Spleen (tissue), 11 donors: ENCODE results near the gene FAM20C. TPM values are rescaled to one million over a fixed set of nuclear protein-coding genes. Genes with fewer than 3 reads are reported as not detected.

Experiments
- DNase-seq: peaks from one replicate; pipeline ENCODE4 v3.0.0-alpha.2; 2020
- H3K27ac ChIP-seq, 8 donors: fragments of 200-600 bp; sonication (generic) in 7 of 8; 1 replicate in 4 of 8; 2 replicates in 4 of 8; pipeline versions ENCODE4 v1.5.0 to v1.8.0; 2016 to 2021; ENCODE audit warnings: inconsistent platforms in 4 of 8, mild to moderate bottlenecking in 4 of 8, moderate library complexity in 1 of 8
- H3K27me3 ChIP-seq, 7 donors: fragments of 200-600 bp; sonication (generic) in 6 of 7; replicated peaks in 1 of 7; 1 replicate in 4 of 7; 2 replicates in 3 of 7; pipeline versions ENCODE4 v1.5.0 to v1.8.0; 2016 to 2021; ENCODE audit warnings: inconsistent platforms in 3 of 7, mild to moderate bottlenecking in 1 of 7
- H3K36me3 ChIP-seq, 6 donors: fragments of 200-600 bp; sonication (generic) in 5 of 6; 1 replicate in 4 of 6; 2 replicates in 2 of 6; pipeline versions ENCODE4 v1.5.0 to v1.8.0; 2016 to 2021; ENCODE audit warnings: inconsistent platforms in 2 of 6
- H3K4me1 ChIP-seq, 6 donors: fragments of 200-600 bp; sonication (generic) in 5 of 6; 1 replicate in 3 of 6; 2 replicates in 3 of 6; pipeline versions ENCODE4 v1.5.0 to v1.8.0; 2016 to 2021; ENCODE audit warnings: inconsistent platforms in 3 of 6
- H3K4me3 ChIP-seq, 8 donors: fragments of 200-600 bp; sonication (generic) in 7 of 8; 1 replicate in 4 of 8; 2 replicates in 4 of 8; pipeline versions ENCODE4 v1.5.0 to v1.8.0; 2016 to 2021; ENCODE audit warnings: inconsistent platforms in 4 of 8, mild to moderate bottlenecking in 4 of 8, moderate library complexity in 2 of 8
- H3K9me3 ChIP-seq, 8 donors: fragments of 200-600 bp; sonication (generic) in 7 of 8; 1 replicate in 4 of 8; 2 replicates in 4 of 8; pipeline versions ENCODE4 v1.5.0 to v1.8.0; 2016 to 2021; ENCODE audit warnings: inconsistent platforms in 4 of 8
- POLR2A ChIP-seq, 3 donors: fragments of 450-650 bp; IDR thresholded peaks; one replicate each; pipeline ENCODE4 v1.5.1; 2017; ENCODE audit warnings: antibody characterized with exemption in 3 of 3, mild to moderate bottlenecking in 1 of 3
- POLR2AphosphoS5 ChIP-seq, 3 donors: sonication (generic); formaldehyde crosslinking; IDR thresholded peaks; one replicate each; pipeline ENCODE4 v1.5.1; 2017; ENCODE audit warnings: antibody characterized with exemption in 3 of 3
- WGBS, 5 donors: extraction: QIAGEN DNeasy Blood & Tissue Kit in 3 of 5; methylation state at CpG; one replicate each; pipeline versions ENCODE4 v1.1.5 to v1.1.7; 2013 to 2018; 5-methylcytosine and 5-hydroxymethylcytosine counted together
- intact Hi-C: fragments of 100-400 bp; cut with DNase I; formaldehyde crosslinking; loops from one replicate; pipeline ENCODE4 v1.15.0; 2023; ENCODE audit warnings: low total_unique reads
- polyA plus RNA-seq, 3 donors: library from polyadenylated mRNA; stranded (reverse); fragments of 200-250 nt; gene quantifications; one replicate each; pipeline ENCODE4 v1.2.1, GENCODE V29; 2013
- total RNA-seq, 7 donors: library from RNA; depleted of rRNA in 3 of 7; stranded (reverse); fragments of >200 nt in 3 of 7; fragmentation: NEBNext Ultra II Directional in 4 of 7; extraction: Animal tissue kit (Norgen Biotek cat#: 25700) in 4 of 7; gene quantifications; one replicate each; pipeline versions ENCODE4 v1.1.0 to v1.2.1, GENCODE V29; 2016 to 2021
- TF ChIP-seq, protein P1 (sequence below), 11 experiments: fragments of 200-600 bp in 7 of 11; fragments of 450-650 bp in 4 of 11; sonication (generic) in 4 of 11; IDR thresholded peaks in 8 of 11; conservative IDR thresholded peaks in 3 of 11; 1 replicate in 7 of 11; 2 replicates in 4 of 11; pipeline versions ENCODE4 v1.4.0 to v1.8.0; 2016 to 2021; ENCODE audit warnings: antibody characterized with exemption in 11 of 11, inconsistent platforms in 4 of 11, mild to moderate bottlenecking in 1 of 11
- donor health status: healthy with polysubstance abuse.
- donor health status: DM: no; HTN: no; CAD: no; lungs with moderate emphysema.
- donor health status: DM: no; HTN: no; CAD: no.
- donor health status: Bipolar disorder and iron deficiency.
- donor health status: healthy.
- donor health status: DM: no; HTN: no; CAD: no.
- donor health status: DM: yes; HTN: yes; CAD: no.

The FAM20C gene
- total and polyA plus RNA-seq, 10 donors, result 6.9 to 27.3 (median 14.6) TPM

DNA sequence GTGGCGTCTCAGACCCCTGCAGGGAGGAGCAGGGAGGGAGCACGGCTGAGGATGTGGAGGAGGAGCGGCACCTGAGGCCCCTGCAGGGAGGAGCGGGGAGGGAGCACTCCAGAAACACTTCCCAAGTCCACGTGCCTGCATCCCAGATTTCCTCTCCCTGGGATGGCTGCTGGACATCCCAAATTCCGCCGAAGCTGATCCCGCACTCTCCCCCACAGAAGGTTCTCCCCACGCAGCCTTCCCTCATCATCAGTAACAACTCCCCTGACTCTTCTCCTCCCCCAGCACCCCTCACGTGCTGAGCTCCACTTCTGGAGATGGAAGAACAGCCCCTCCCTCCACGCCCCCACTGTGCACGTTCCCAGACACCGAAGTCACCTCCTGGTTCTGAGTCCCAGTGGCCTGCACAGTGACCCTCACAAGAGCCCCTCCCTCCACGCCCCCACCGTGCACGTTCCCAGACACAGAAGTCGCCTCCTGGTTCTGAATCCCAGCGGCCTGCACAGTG lies 79.8 kb downstream of the FAM20C start:
- no peak overlapping the region for H3K4me3 ChIP-seq
- no peaks in the 10 kb centered on the region for H3K4me1 ChIP-seq
- peaks cover 3 to 56% (median 43%) of the 10 kb centered on the region in 8 donors for H3K9me3 ChIP-seq
- WGBS, 5 donors, result 84 to 86% (median 85%) methylated on average over 17 to 18 of the region's 18 CpGs
- peak; percentile 30 for DNase-seq
- intact Hi-C loops, result no loop called here
- TF ChIP-seq POLR2AphosphoS5 (IDR thresholded peaks at IDR 0.05), result no peak
- TF ChIP-seq, protein P1, sequence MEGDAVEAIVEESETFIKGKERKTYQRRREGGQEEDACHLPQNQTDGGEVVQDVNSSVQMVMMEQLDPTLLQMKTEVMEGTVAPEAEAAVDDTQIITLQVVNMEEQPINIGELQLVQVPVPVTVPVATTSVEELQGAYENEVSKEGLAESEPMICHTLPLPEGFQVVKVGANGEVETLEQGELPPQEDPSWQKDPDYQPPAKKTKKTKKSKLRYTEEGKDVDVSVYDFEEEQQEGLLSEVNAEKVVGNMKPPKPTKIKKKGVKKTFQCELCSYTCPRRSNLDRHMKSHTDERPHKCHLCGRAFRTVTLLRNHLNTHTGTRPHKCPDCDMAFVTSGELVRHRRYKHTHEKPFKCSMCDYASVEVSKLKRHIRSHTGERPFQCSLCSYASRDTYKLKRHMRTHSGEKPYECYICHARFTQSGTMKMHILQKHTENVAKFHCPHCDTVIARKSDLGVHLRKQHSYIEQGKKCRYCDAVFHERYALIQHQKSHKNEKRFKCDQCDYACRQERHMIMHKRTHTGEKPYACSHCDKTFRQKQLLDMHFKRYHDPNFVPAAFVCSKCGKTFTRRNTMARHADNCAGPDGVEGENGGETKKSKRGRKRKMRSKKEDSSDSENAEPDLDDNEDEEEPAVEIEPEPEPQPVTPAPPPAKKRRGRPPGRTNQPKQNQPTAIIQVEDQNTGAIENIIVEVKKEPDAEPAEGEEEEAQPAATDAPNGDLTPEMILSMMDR (IDR thresholded peaks at IDR 0.05 in 8 of 11, conservative IDR thresholded peaks at IDR 0.05 in 3 of 11), result no peak
- no peak for TF ChIP-seq POLR2A (IDR thresholded peaks at IDR 0.05)
- no peaks in the 10 kb centered on the region for H3K36me3 ChIP-seq
- peaks cover 0 to 7% (median 0%) of the 10 kb centered on the region in 7 donors for H3K27me3 ChIP-seq
- no peak overlapping the region for H3K27ac ChIP-seq

DNA sequence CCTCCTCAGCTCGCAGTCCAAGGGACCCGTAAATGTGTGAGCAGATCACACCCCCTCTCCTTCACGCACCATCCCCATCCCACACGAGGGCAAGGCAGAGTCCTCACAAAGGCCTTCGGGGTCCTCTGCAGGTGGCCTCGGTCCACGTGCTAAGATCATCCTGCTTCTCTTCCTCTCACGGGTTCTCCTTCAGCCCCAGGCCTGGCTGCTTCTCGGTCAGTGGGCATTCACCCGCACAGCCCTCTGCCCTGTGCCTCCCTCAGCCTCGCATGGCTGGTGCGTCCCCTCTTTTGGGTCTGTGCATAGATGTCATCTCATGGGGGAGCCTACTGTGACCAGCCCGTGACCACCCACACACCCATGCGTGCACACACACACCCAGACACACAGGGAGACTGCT lies 80.3 kb downstream of the FAM20C start:
- 83 to 88% (median 83%) methylated on average over 14 of the region's 14 CpGs for WGBS, 5 donors
- intact Hi-C loops, result no loop called here
- TF ChIP-seq POLR2A (IDR thresholded peaks at IDR 0.05) (no peak), POLR2AphosphoS5 (IDR thresholded peaks at IDR 0.05) (no peak)
- TF ChIP-seq, protein P1 (IDR thresholded peaks at IDR 0.05 in 8 of 11, conservative IDR thresholded peaks at IDR 0.05 in 3 of 11), result no peak
- Histone ChIP-seq H3K36me3 (no peaks in the 10 kb centered on the region), H3K27ac (no peak overlapping the region), H3K9me3 (peaks cover 3 to 61% (median 47%) of the 10 kb centered on the region in 8 donors), H3K27me3 (peaks cover 0 to 7% (median 0%) of the 10 kb centered on the region in 7 donors), H3K4me3 (no peak overlapping the region), H3K4me1 (no peaks in the 10 kb centered on the region)
- peak; percentile 58 for DNase-seq

DNA sequence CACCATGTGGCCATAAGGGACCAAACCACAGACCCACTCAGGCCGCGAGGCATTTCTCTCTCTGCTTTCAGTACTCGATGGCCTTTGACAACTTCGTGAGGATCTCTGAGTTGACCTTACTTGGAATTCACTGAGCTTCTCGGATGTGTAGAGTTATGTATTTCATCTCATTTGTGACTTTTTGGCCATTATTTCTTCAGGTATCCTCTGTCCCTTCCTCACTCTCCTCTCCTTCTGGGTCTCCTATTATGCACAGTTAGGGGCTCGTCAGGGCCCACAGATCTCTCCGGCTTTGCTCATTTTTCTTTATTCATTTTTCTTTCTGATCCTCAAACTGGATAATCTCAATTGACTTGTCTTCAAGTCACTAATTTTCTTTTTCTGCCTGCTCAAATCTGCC lies 81.0 kb downstream of the FAM20C start:
- whole genome bisulfite sequencing, 5 donors, result 77 to 94% (median 94%) methylated on average over 7 of the region's 7 CpGs
- peaks cover 3 to 61% (median 47%) of the 10 kb centered on the region in 8 donors for H3K9me3 ChIP-seq
- no peak overlapping the region for H3K27ac ChIP-seq
- intact Hi-C loops, result no loop called here
- TF ChIP-seq POLR2A (IDR thresholded peaks at IDR 0.05) (no peak), POLR2AphosphoS5 (IDR thresholded peaks at IDR 0.05) (no peak)
- TF ChIP-seq, protein P1 (IDR thresholded peaks at IDR 0.05 in 8 of 11, conservative IDR thresholded peaks at IDR 0.05 in 3 of 11), result no peak
- no peaks in the 10 kb centered on the region for H3K4me1 ChIP-seq
- no peak for DNase-seq
- H3K27me3 ChIP-seq, result peaks cover 0 to 7% (median 0%) of the 10 kb centered on the region in 7 donors
- H3K4me3 ChIP-seq, result no peak overlapping the region
- no peaks in the 10 kb centered on the region for H3K36me3 ChIP-seq

DNA sequence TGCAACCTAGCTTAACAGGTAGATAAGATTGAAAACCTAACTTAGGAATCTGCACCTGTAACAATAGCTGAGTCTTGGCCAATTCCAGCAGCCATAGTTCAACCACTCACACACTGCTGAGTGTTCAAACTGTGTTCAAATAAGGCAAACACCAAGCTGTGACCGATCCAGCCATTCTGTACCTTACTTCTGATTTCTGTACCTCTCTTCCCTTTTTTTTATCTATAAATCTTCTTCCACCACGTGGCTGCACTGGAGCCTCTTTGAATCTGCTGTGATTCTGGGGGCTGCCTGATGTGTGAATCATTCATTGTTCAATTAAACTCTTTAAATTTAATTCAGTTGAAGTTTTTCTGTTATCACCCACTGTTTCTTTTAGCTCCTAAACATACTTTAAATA lies 81.9 kb downstream of the FAM20C start:
- H3K36me3 ChIP-seq, result no peaks in the 10 kb centered on the region
- no peak overlapping the region for H3K4me3 ChIP-seq
- 27 to 48% (median 45%) methylated on average over 2 of the region's 2 CpGs for WGBS, 5 donors

More for the DNA sequence above, 81.9 kb downstream of the FAM20C start:
- DNase-seq, result no peak
- TF ChIP-seq POLR2AphosphoS5 (IDR thresholded peaks at IDR 0.05) (no peak), POLR2A (IDR thresholded peaks at IDR 0.05) (no peak)
- TF ChIP-seq, protein P1 (IDR thresholded peaks at IDR 0.05 in 8 of 11, conservative IDR thresholded peaks at IDR 0.05 in 3 of 11), result no peak
- intact Hi-C loops, result no loop called here
- H3K9me3 ChIP-seq, result peaks cover 3 to 61% (median 47%) of the 10 kb centered on the region in 8 donors
- peaks cover 0 to 7% (median 0%) of the 10 kb centered on the region in 7 donors for H3K27me3 ChIP-seq
- H3K27ac ChIP-seq, result no peak overlapping the region
- no peaks in the 10 kb centered on the region for H3K4me1 ChIP-seq
